OCI-LY3 (cell line): ENCODE data around the gene LOC101059915.
"Not testable (repeated sequence)": the region's sequence is repeated elsewhere in the genome, so short reads cannot be mapped to it uniquely, and the experiment has no call there.

Experiments
- CTCF ChIP-seq: fragments of 200-600, 300-600 bp; sonication (generic); IDR thresholded peaks from 2 replicates; pipeline ENCODE4 v1.5.1; 2014; ENCODE audit warnings: antibody characterized with exemption, low read length, low read depth
- EZH2phosphoT487 ChIP-seq: fragments of 200-600 bp; shearing (Covaris generic); IDR thresholded peaks from 2 replicates; pipeline ENCODE4 v1.6.1; 2018; ENCODE audit warnings: antibody characterized with exemption, mixed run types, low read depth

GRCh38 chrX:71698299-71699022, 31.1 kb downstream of the LOC101059915 start:
- TF ChIP-seq EZH2phosphoT487, CTCF: not testable (repeated sequence)
